Effector memory CD8-positive, alpha-beta T cell (primary cell): ENCODE results near the gene SND1.

Experiments
- ATAC-seq: fragments of 150-1000 bp; cut with Tn5 transposase; replicated peaks from 2 replicates; pipeline ENCODE4 v1.10.0; 2021; ENCODE audit warnings: mild to moderate bottlenecking, moderate library complexity
- DNase-seq, 3 experiments: peaks; one replicate each; pipeline ENCODE4 v3.0.0; 2021
- H3K27ac Mint-ChIP-seq, 2 donors: one replicate each; pipeline ENCODE4 v1.8.0; 2022; ENCODE audit warnings: mild to moderate bottlenecking in 2 of 2, mixed read lengths in 2 of 2, moderate library complexity in 2 of 2
- H3K27me3 Mint-ChIP-seq, 2 donors: one replicate each; pipeline ENCODE4 v1.8.0; 2022; ENCODE audit warnings: mixed read lengths in 2 of 2
- H3K36me3 Mint-ChIP-seq: one replicate; pipeline ENCODE4 v1.8.0; 2022; ENCODE audit warnings: mild to moderate bottlenecking, moderate library complexity, mixed read lengths; ENCODE audit not compliant: insufficient read depth
- H3K4me1 Mint-ChIP-seq, 2 donors: one replicate each; pipeline ENCODE4 v1.8.0; 2022; ENCODE audit warnings: low read depth in 2 of 2, mixed read lengths in 2 of 2
- H3K4me3 Mint-ChIP-seq, 2 donors: one replicate each; pipeline ENCODE4 v1.8.0; 2022; ENCODE audit warnings: mild to moderate bottlenecking in 2 of 2, mixed read lengths in 2 of 2, moderate library complexity in 2 of 2
- H3K9me3 Mint-ChIP-seq, 2 donors: one replicate each; pipeline ENCODE4 v1.8.0; 2022; ENCODE audit warnings: mixed read lengths in 2 of 2

Gene SND1

GRCh38 chr7:127974446-127975035, 322.5 kb downstream of the SND1 start:
- ATAC-seq: no peak
- Mint-ChIP-seq H3K36me3 (peaks cover 12% of the 10 kb centered on the region), H3K27ac (no peak overlapping the region), H3K9me3 (peaks cover 9 to 19% of the 10 kb centered on the region in 2 donors), H3K27me3 (no peaks in the 10 kb centered on the region), H3K4me3 (no peak overlapping the region), H3K4me1 (peaks cover 2 to 3% of the 10 kb centered on the region in 2 donors)
- DNase-seq: no peak

- H3K27ac Mint-ChIP-seq: no peak overlapping the region
- peaks cover 9 to 19% of the 10 kb centered on the region in 2 donors for H3K9me3 Mint-ChIP-seq
- DNase-seq (no peak), ATAC-seq (no peak)
- H3K4me3 Mint-ChIP-seq: no peak overlapping the region
- peaks cover 12% of the 10 kb centered on the region for H3K36me3 Mint-ChIP-seq
- H3K27me3 Mint-ChIP-seq: no peaks in the 10 kb centered on the region
- H3K4me1 Mint-ChIP-seq: peaks cover 0 to 2% of the 10 kb centered on the region in 2 donors
These were observed 324.2 kb downstream of the SND1 start for GRCh38 chr7:127976056-127976737.

- H3K4me3 Mint-ChIP-seq: no peak overlapping the region
- peaks cover 0 to 2% of the 10 kb centered on the region in 2 donors for H3K4me1 Mint-ChIP-seq
- peaks cover 9 to 19% of the 10 kb centered on the region in 2 donors for H3K9me3 Mint-ChIP-seq
- ATAC-seq: no peak
- no peaks in the 10 kb centered on the region for H3K27me3 Mint-ChIP-seq
- peak overlapping the region in 1 of 2 donors; percentile 74 for H3K27ac Mint-ChIP-seq
- peaks cover 12% of the 10 kb centered on the region for H3K36me3 Mint-ChIP-seq
- DNase-seq: no peak
These were observed 324.7 kb downstream of the SND1 start for GRCh38 chr7:127976738-127977120.

- no peak for ATAC-seq
- Mint-ChIP-seq H3K36me3 (peaks cover 17% of the 10 kb centered on the region), H3K27me3 (no peaks in the 10 kb centered on the region), H3K27ac (no peak overlapping the region), H3K4me3 (no peak overlapping the region), H3K9me3 (peaks cover 9 to 19% of the 10 kb centered on the region in 2 donors), H3K4me1 (peaks cover 4 to 9% of the 10 kb centered on the region in 2 donors)
- DNase-seq: no peak
These were observed 326.4 kb downstream of the SND1 start for GRCh38 chr7:127978421-127978820.

- Mint-ChIP-seq H3K27ac (no peak overlapping the region), H3K4me3 (no peak overlapping the region), H3K27me3 (no peaks in the 10 kb centered on the region), H3K9me3 (peaks cover 9 to 19% of the 10 kb centered on the region in 2 donors), H3K4me1 (peaks cover 9 to 12% of the 10 kb centered on the region in 2 donors), H3K36me3 (peaks cover 17% of the 10 kb centered on the region)
- no peak for ATAC-seq
- no peak for DNase-seq
These were observed 327.2 kb downstream of the SND1 start for GRCh38 chr7:127979113-127979727.

GRCh38 chr7:127979728-127980126, 327.7 kb downstream of the SND1 start:
- Mint-ChIP-seq H3K9me3 (peaks cover 9 to 19% of the 10 kb centered on the region in 2 donors), H3K36me3 (peaks cover 14% of the 10 kb centered on the region), H3K27ac (no peak overlapping the region), H3K27me3 (no peaks in the 10 kb centered on the region), H3K4me3 (no peak overlapping the region), H3K4me1 (peaks cover 9 to 12% of the 10 kb centered on the region in 2 donors)
- DNase-seq (no peak), ATAC-seq (no peak)

- H3K4me1 Mint-ChIP-seq: peaks cover 9 to 18% of the 10 kb centered on the region in 2 donors
- ATAC-seq: no peak
These were observed 328.9 kb downstream of the SND1 start for GRCh38 chr7:127980901-127981300.

GRCh38 chr7:127981965-127982364, 330.0 kb downstream of the SND1 start:
- Mint-ChIP-seq H3K4me1 (peaks cover 9 to 18% of the 10 kb centered on the region in 2 donors), H3K9me3 (peaks cover 9 to 19% of the 10 kb centered on the region in 2 donors), H3K27me3 (no peaks in the 10 kb centered on the region), H3K36me3 (peaks cover 13% of the 10 kb centered on the region), H3K27ac (no peak overlapping the region), H3K4me3 (no peak overlapping the region)
- DNase-seq (no peak), ATAC-seq (no peak)

More at GRCh38 chr7:127980901-127981300, 328.9 kb downstream of the SND1 start:
- no peak overlapping the region for H3K27ac Mint-ChIP-seq
- H3K36me3 Mint-ChIP-seq: peaks cover 13% of the 10 kb centered on the region
- no peaks in the 10 kb centered on the region for H3K27me3 Mint-ChIP-seq
- H3K4me3 Mint-ChIP-seq: no peak overlapping the region
- no peak for DNase-seq
- peaks cover 9 to 19% of the 10 kb centered on the region in 2 donors for H3K9me3 Mint-ChIP-seq

GRCh38 chr7:127983804-127984332, 331.9 kb downstream of the SND1 start:
- ATAC-seq: no peak
- Mint-ChIP-seq H3K36me3 (peaks cover 11% of the 10 kb centered on the region), H3K4me1 (peaks cover 15 to 18% of the 10 kb centered on the region in 2 donors), H3K27me3 (no peaks in the 10 kb centered on the region), H3K9me3 (peaks cover 0 to 5% of the 10 kb centered on the region in 2 donors), H3K27ac (no peak overlapping the region), H3K4me3 (no peak overlapping the region)
- no peak for DNase-seq

GRCh38 chr7:127986581-127987521, 334.9 kb downstream of the SND1 start:
- Mint-ChIP-seq H3K4me3 (no peak overlapping the region), H3K36me3 (peaks cover 20% of the 10 kb centered on the region), H3K4me1 (peaks cover 15 to 20% of the 10 kb centered on the region in 2 donors), H3K9me3 (no peaks in the 10 kb centered on the region), H3K27ac (peak overlapping the region; percentile 5 to 49), H3K27me3 (no peaks in the 10 kb centered on the region)
- no peak for DNase-seq
- no peak for ATAC-seq

GRCh38 chr7:127988751-127989150, 336.8 kb downstream of the SND1 start:
- Mint-ChIP-seq H3K4me1 (peaks cover 9 to 13% of the 10 kb centered on the region in 2 donors), H3K27me3 (no peaks in the 10 kb centered on the region), H3K36me3 (peaks cover 18% of the 10 kb centered on the region), H3K4me3 (no peak overlapping the region), H3K27ac (peak overlapping the region in 1 of 2 donors; percentile 27), H3K9me3 (no peaks in the 10 kb centered on the region)
- DNase-seq (no peak), ATAC-seq (no peak)

GRCh38 chr7:127993317-127993716, 341.3 kb downstream of the SND1 start:
- DNase-seq (no peak), ATAC-seq (no peak)
- H3K9me3 Mint-ChIP-seq: no peaks in the 10 kb centered on the region
- no peaks in the 10 kb centered on the region for H3K27me3 Mint-ChIP-seq
- peaks cover 39% of the 10 kb centered on the region for H3K36me3 Mint-ChIP-seq
- H3K4me1 Mint-ChIP-seq: peaks cover 5 to 8% of the 10 kb centered on the region in 2 donors
- H3K27ac Mint-ChIP-seq: no peak overlapping the region
- no peak overlapping the region for H3K4me3 Mint-ChIP-seq

- H3K4me3 Mint-ChIP-seq: no peak overlapping the region
- peaks cover 6 to 8% of the 10 kb centered on the region in 2 donors for H3K4me1 Mint-ChIP-seq
- H3K36me3 Mint-ChIP-seq: peaks cover 45% of the 10 kb centered on the region
- H3K27me3 Mint-ChIP-seq: no peaks in the 10 kb centered on the region
- DNase-seq: no peak
- ATAC-seq: no peak
- peak overlapping the region in 1 of 2 donors; percentile 47 for H3K27ac Mint-ChIP-seq
- no peaks in the 10 kb centered on the region for H3K9me3 Mint-ChIP-seq
These were observed 342.0 kb downstream of the SND1 start for GRCh38 chr7:127993987-127994386.
